IMR-90 (cell line): ENCODE data around the gene PARP1. TPM values are rescaled to one million over a fixed set of nuclear protein-coding genes. Genes with fewer than 3 reads are reported as not detected.

ENCODE experiments used
- ATAC-seq: fragments of 200-7000 bp; cut with Tn5 transposase; 2 replicates; pipeline ENCODE4 v1.9.1; 2020; ENCODE audit warnings: low read depth, mild to moderate bottlenecking, moderate library complexity
- BruUV-seq: library from RNA; stranded (reverse); fragments of 400-500 nt; replicated peaks from 2 replicates; lab custom pipeline; 2021; lab: Mats Ljungman, UMichigan
- CTCF ChIA-PET: fragments of 300-600 bp; formaldehyde crosslinking; extraction: SDS; loops from one replicate; lab custom pipeline; 2021; ENCODE audit warnings: antibody characterized with exemption; lab: Yijun Ruan, JAX
- POLR2A ChIA-PET: fragments of 300-600 bp; sonication (Branson Sonifier 250); formaldehyde crosslinking; loops from one replicate; lab custom pipeline; 2022; ENCODE audit warnings: antibody characterized with exemption; ENCODE audit not compliant: unreplicated experiment; lab: Charles Lee
- DNase-seq: peaks from one replicate; pipeline ENCODE4 v3.0.0; 2013
- H2AFZ ChIP-seq: replicated peaks from 2 replicates; pipeline ENCODE3; 2013; ENCODE audit warnings: low read length, mild to moderate bottlenecking; ENCODE audit not compliant: poor library complexity
- H2AK5ac ChIP-seq: 2 replicates; pipeline ENCODE4 v1.6.1; 2013; ENCODE audit warnings: low read depth, low read length, inconsistent platforms
- H2AK9ac ChIP-seq: replicated peaks from 2 replicates; pipeline ENCODE3; 2013; ENCODE audit warnings: mild to moderate bottlenecking, low read depth, low read length, moderate library complexity; ENCODE audit not compliant: poor library complexity
- H2BK120ac ChIP-seq: 2 replicates; pipeline ENCODE4 v1.6.1; 2013; ENCODE audit warnings: low read depth, low read length, inconsistent platforms
- H2BK15ac ChIP-seq: 3 replicates; pipeline ENCODE4 v1.6.1; 2013; ENCODE audit warnings: low read depth, low read length, inconsistent platforms
- H2BK20ac ChIP-seq: 2 replicates; pipeline ENCODE4 v1.6.1; 2013; ENCODE audit warnings: low read depth, mild to moderate bottlenecking, inconsistent platforms, low read length, moderate library complexity
- H2BK5ac ChIP-seq: 2 replicates; pipeline ENCODE4 v1.6.1; 2013; ENCODE audit warnings: mild to moderate bottlenecking, low read depth, low read length, inconsistent platforms; ENCODE audit not compliant: poor library complexity, severe bottlenecking
- H3K14ac ChIP-seq: replicated peaks from 2 replicates; pipeline ENCODE4 v1.6.1; 2013; ENCODE audit warnings: low read depth, low read length, inconsistent platforms
- H3K18ac ChIP-seq: 2 replicates; pipeline ENCODE4 v1.6.1; 2013; ENCODE audit warnings: low read depth, low read length, control low read depth
- H3K23ac ChIP-seq: 2 replicates; pipeline ENCODE4 v1.6.1; 2013; ENCODE audit warnings: low read depth, low read length, inconsistent platforms
- H3K27ac ChIP-seq: 2 replicates; pipeline ENCODE4 v1.5.1; 2013; ENCODE audit warnings: mild to moderate bottlenecking, control low read depth, low read length; ENCODE audit not compliant: insufficient read depth
- H3K27me3 ChIP-seq: 2 replicates; pipeline ENCODE4 v1.6.1; 2013; ENCODE audit warnings: low read length; ENCODE audit not compliant: control insufficient read depth, insufficient read depth
- H3K36me3 ChIP-seq: 2 replicates; pipeline ENCODE4 v1.6.1; 2013; ENCODE audit warnings: low read length, mixed read lengths; ENCODE audit not compliant: control insufficient read depth, insufficient read depth
- H3K4ac ChIP-seq: 2 replicates; pipeline ENCODE4 v1.6.1; 2013; ENCODE audit warnings: low read depth, low read length, inconsistent platforms
- H3K4me1 ChIP-seq: 2 replicates; pipeline ENCODE4 v1.6.1; 2013; ENCODE audit warnings: low read length, mixed read lengths; ENCODE audit not compliant: control insufficient read depth, insufficient read depth
- H3K4me2 ChIP-seq: 2 replicates; pipeline ENCODE4 v1.6.1; 2013; ENCODE audit warnings: low read depth, mild to moderate bottlenecking, control low read depth, low read length, moderate library complexity
- H3K4me3 ChIP-seq: 2 replicates; pipeline ENCODE4 v1.5.1; 2013; ENCODE audit warnings: low read depth, mild to moderate bottlenecking, control low read depth, low read length, moderate library complexity; ENCODE audit not compliant: insufficient read depth
- H3K56ac ChIP-seq: 2 replicates; pipeline ENCODE4 v1.6.1; 2013; ENCODE audit warnings: low read length, inconsistent platforms; ENCODE audit not compliant: insufficient read depth; ENCODE audit errors: extremely low read depth
- H3K79me1 ChIP-seq, 2 experiments: 2 replicates each; pipeline ENCODE4 v1.6.1; 2013; ENCODE audit warnings: low read length in 2 of 2, inconsistent platforms in 1 of 2, low read depth in 1 of 2
- H3K9ac ChIP-seq: 2 replicates; pipeline ENCODE4 v1.6.1; 2013; ENCODE audit warnings: low read depth, low read length, control low read depth
- H3K9me1 ChIP-seq: 2 replicates; pipeline ENCODE4 v1.6.1; 2013; ENCODE audit warnings: low read length, inconsistent platforms; ENCODE audit not compliant: insufficient read depth
- H3K9me3 ChIP-seq: 2 replicates; pipeline ENCODE4 v1.6.1; 2013; ENCODE audit warnings: low read length; ENCODE audit not compliant: control insufficient read depth, insufficient read depth
- H4K20me1 ChIP-seq: 2 replicates; pipeline ENCODE4 v1.6.1; 2013; ENCODE audit warnings: low read length, inconsistent platforms; ENCODE audit not compliant: insufficient read depth
- H4K5ac ChIP-seq: 2 replicates; pipeline ENCODE4 v1.6.1; 2013; ENCODE audit warnings: mild to moderate bottlenecking, low read depth, low read length, control low read depth
- H4K8ac ChIP-seq, 2 experiments: 2 replicates each; pipeline ENCODE4 v1.6.1; 2013; ENCODE audit warnings: low read depth in 2 of 2, low read length in 2 of 2, control low read depth in 1 of 2, inconsistent platforms in 1 of 2
- H4K91ac ChIP-seq: 2 replicates; pipeline ENCODE4 v1.6.1; 2013; ENCODE audit warnings: low read depth, low read length, inconsistent platforms; ENCODE audit not compliant: insufficient read depth
- BHLHE40 ChIP-seq: fragments of 150-350 bp; IDR thresholded peaks from 2 replicates; pipeline ENCODE4 v1.6.1; 2016; ENCODE audit warnings: mild to moderate bottlenecking, low read depth, low read length
- CHD1 ChIP-seq: IDR thresholded peaks from 2 replicates; pipeline ENCODE4 v1.6.1; 2012; ENCODE audit warnings: low read depth, low read length, improper control_type of control experiment
- ELK1 ChIP-seq: fragments of 150-350 bp; IDR thresholded peaks from 2 replicates; pipeline ENCODE4 v1.6.1; 2016; ENCODE audit warnings: low read depth, mild to moderate bottlenecking, low read length, moderate library complexity, borderline replicate concordance
- FOS ChIP-seq: fragments of 150-350 bp; IDR thresholded peaks from 2 replicates; pipeline ENCODE4 v1.6.1; 2016; ENCODE audit warnings: low read depth, low read length
- MAFK ChIP-seq: IDR thresholded peaks from 2 replicates; pipeline ENCODE4 v1.6.1; 2012; ENCODE audit warnings: low read depth, low read length, improper control_type of control experiment
- MAZ ChIP-seq: IDR thresholded peaks from 2 replicates; pipeline ENCODE4 v1.6.1; 2012; ENCODE audit warnings: low read depth, mild to moderate bottlenecking, low read length, improper control_type of control experiment, moderate library complexity, borderline replicate concordance
- MXI1 ChIP-seq: IDR thresholded peaks from 2 replicates; pipeline ENCODE4 v1.6.1; 2012; ENCODE audit warnings: low read depth, mild to moderate bottlenecking, low read length, moderate library complexity, borderline replicate concordance
- POLR2A ChIP-seq: IDR thresholded peaks from 2 replicates; pipeline ENCODE4 v1.6.1; 2012; ENCODE audit warnings: mild to moderate bottlenecking, low read depth, low read length
- RCOR1 ChIP-seq: IDR thresholded peaks from 2 replicates; pipeline ENCODE4 v1.6.1; 2012; ENCODE audit warnings: mild to moderate bottlenecking, low read length, improper control_type of control experiment; ENCODE audit not compliant: insufficient replicate concordance
- RFX5 ChIP-seq: IDR thresholded peaks from 2 replicates; pipeline ENCODE4 v1.8.0; 2012; ENCODE audit warnings: low read depth, mild to moderate bottlenecking, low read length, moderate library complexity
- SMC3 ChIP-seq: fragments of 150-350 bp; IDR thresholded peaks from 2 replicates; pipeline ENCODE4 v1.6.1; 2016; ENCODE audit warnings: low read depth, mild to moderate bottlenecking, antibody characterized with exemption, low read length, moderate library complexity
- WGBS, 2 experiments: methylation state at CpG; one replicate each; pipeline versions ENCODE4 v1.1.5 to v1.1.7; 2013; ENCODE audit warnings: missing lambda C conversion rate in 2 of 2; ENCODE audit not compliant: insufficient read length in 1 of 2; ENCODE audit errors: extremely low coverage in 2 of 2; 5-methylcytosine and 5-hydroxymethylcytosine counted together
- dilution Hi-C: fragments of 300-500 bp; cut with HindIII; formaldehyde crosslinking; loops from one replicate; pipeline ENCODE4 v1.14.3; 2018; ENCODE audit warnings: low sequenced_read_pairs; ENCODE audit not compliant: unreplicated experiment
- in situ Hi-C: fragments of 300-500 bp; cut with MboI; formaldehyde crosslinking; loops from 3 replicates; pipeline ENCODE4 v1.14.3; 2019; ENCODE audit warnings: low sequenced_read_pairs, inconsistent platforms, mixed read lengths
- intact Hi-C: fragments of 100-400 bp; cut with micrococcal nuclease; formaldehyde crosslinking; loops from 2 replicates; pipeline ENCODE4 v1.10.0; 2022
- polyA plus RNA-seq, 3 experiments: library from polyadenylated mRNA; depleted of rRNA; stranded (reverse); fragments of >200 nt; gene quantifications; 2 replicates each; pipeline ENCODE4 v1.2.3, GENCODE V29; 2012; ENCODE audit warnings: low replicate concordance in 1 of 3
- total RNA-seq: library from RNA; depleted of rRNA; stranded (reverse); fragments of >200 nt; gene quantifications from 2 replicates; pipeline ENCODE4 v1.2.3, GENCODE V29; 2012
- TF ChIP-seq, protein P1 (sequence below): fragments of 150-350 bp; IDR thresholded peaks from 2 replicates; pipeline ENCODE4 v1.6.1; 2017; ENCODE audit warnings: mild to moderate bottlenecking, antibody characterized with exemption, low read length, low read depth
- TF ChIP-seq, protein P2 (sequence below): conservative IDR thresholded peaks from 2 replicates; pipeline ENCODE4 v1.5.1; 2012; ENCODE audit warnings: mild to moderate bottlenecking, low read depth, low read length, improper control_type of control experiment

The PARP1 gene
- total and polyA plus RNA-seq, 2 of the 4 experiments (the other 2 are of a cell fraction), result 86.5 to 105 TPM

DNA sequence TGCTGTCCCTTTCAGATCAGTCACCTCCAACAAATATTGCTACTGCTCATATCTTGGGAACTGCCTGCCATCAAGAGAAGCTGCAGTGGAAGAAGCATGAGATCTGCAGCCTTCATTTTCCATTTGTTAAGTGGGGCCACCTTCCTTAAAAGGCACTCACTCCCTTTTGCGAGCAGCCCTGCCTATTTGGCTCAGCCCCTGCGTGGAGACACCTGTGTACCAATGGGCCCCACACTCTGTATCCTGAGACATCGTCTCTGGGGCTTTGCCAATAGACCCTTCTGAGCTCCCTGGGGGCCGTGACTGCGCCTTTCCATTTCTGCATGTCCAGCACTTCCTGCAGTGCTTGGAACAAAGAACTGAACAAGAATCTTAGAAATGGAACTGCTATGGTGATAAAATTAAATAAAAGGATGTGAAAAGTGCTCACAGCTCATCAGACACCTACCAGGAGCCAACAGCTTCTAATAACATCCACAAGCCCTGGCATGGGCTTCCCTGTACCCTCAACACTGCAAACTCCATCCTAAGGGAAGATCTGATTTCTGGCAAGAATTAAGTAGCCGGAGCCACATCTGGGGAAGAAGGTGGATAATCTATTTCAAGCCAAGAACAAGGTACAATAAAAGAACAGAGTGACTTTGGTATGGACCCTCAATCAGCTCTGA lies 36.7 kb downstream of the PARP1 start:
- Histone ChIP-seq H3K9ac (no peak overlapping the region), H2AK9ac (no peak overlapping the region), H3K27ac (no peak overlapping the region), H2AFZ (no peak overlapping the region), H4K20me1 (no peaks in the 10 kb centered on the region), H2BK20ac (no peak overlapping the region), H3K4me2 (no peak overlapping the region), H3K9me3 (no peaks in the 10 kb centered on the region), H3K56ac (no peak overlapping the region), H3K9me1 (peaks cover 2% of the 10 kb centered on the region; the same call in 1 of the 2 replicates), H3K14ac (no peak overlapping the region), H4K5ac (no peak overlapping the region), H4K8ac (no peak overlapping the region), H3K36me3 (peaks cover 65% of the 10 kb centered on the region), H3K23ac (no peak overlapping the region), H2BK5ac (no peak overlapping the region), H3K4me1 (peaks cover under 1% of the 10 kb centered on the region; the same call in 1 of the 2 replicates), H2BK120ac (no peak overlapping the region), H3K27me3 (no peaks in the 10 kb centered on the region), H3K4me3 (no peak overlapping the region), H3K79me1 (peaks cover 0 to 10% of the 10 kb centered on the region in 2 experiments; a peak in 2 of 4 replicates), H2BK15ac (no peak overlapping the region), H2AK5ac (no peak overlapping the region), H4K91ac (no peak overlapping the region), H3K18ac (no peak overlapping the region), H3K4ac (no peak overlapping the region)
- ChIA-PET POLR2A (no interaction called here), CTCF (no interaction called here)
- TF ChIP-seq MXI1 (no peak), POLR2A (no peak), RCOR1 (no peak), MAFK (no peak), SMC3 (no peak), BHLHE40 (no peak), CHD1 (no peak), FOS (no peak), ELK1 (no peak), MAZ (no peak), RFX5 (no peak)
- TF ChIP-seq, protein P1, sequence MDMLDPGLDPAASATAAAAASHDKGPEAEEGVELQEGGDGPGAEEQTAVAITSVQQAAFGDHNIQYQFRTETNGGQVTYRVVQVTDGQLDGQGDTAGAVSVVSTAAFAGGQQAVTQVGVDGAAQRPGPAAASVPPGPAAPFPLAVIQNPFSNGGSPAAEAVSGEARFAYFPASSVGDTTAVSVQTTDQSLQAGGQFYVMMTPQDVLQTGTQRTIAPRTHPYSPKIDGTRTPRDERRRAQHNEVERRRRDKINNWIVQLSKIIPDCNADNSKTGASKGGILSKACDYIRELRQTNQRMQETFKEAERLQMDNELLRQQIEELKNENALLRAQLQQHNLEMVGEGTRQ, result no peak
- TF ChIP-seq, protein P2, sequence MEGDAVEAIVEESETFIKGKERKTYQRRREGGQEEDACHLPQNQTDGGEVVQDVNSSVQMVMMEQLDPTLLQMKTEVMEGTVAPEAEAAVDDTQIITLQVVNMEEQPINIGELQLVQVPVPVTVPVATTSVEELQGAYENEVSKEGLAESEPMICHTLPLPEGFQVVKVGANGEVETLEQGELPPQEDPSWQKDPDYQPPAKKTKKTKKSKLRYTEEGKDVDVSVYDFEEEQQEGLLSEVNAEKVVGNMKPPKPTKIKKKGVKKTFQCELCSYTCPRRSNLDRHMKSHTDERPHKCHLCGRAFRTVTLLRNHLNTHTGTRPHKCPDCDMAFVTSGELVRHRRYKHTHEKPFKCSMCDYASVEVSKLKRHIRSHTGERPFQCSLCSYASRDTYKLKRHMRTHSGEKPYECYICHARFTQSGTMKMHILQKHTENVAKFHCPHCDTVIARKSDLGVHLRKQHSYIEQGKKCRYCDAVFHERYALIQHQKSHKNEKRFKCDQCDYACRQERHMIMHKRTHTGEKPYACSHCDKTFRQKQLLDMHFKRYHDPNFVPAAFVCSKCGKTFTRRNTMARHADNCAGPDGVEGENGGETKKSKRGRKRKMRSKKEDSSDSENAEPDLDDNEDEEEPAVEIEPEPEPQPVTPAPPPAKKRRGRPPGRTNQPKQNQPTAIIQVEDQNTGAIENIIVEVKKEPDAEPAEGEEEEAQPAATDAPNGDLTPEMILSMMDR, result no peak
- in situ Hi-C loops (no loop called here), dilution Hi-C loops (no loop called here), intact Hi-C loops (loop anchor here (10.0 kb wide), 1 partner anchor 246 kb away; no protein-coding TSS in a partner anchor)
- no peak for ATAC-seq
- BruUV-seq, result no TSS peak
- DNase-seq, result no peak
- no CpG with 5 or more reads among the region's 6 CpGs for WGBS, 2 experiments
